DMS 273 (cell line): ENCODE data around the gene ITIH3.

Source experiments
- DNase-seq: peaks from one replicate; lab custom pipeline; 2025; ENCODE audit not compliant: unreplicated experiment; lab: John Stamatoyannopoulos, UW

ITIH3 gene

GRCh38 chr3:52792961-52793695 is 1.5 kb upstream of the ITIH3 start:
- DNase-seq = peak; percentile 90

GRCh38 chr3:52793702-52794611 is 639 bp upstream of the ITIH3 start:
- peak; percentile 9 for DNase-seq

GRCh38 chr3:52795298-52795900 is 803 bp downstream of the ITIH3 start:
- DNase-seq = no peak

- no peak for DNase-seq
Observed at GRCh38 chr3:52796411-52796810, 1.8 kb downstream of the ITIH3 start.

- DNase-seq = no peak
Observed at GRCh38 chr3:52798376-52798977, 3.9 kb downstream of the ITIH3 start.

- peak; percentile 55 for DNase-seq
Observed at GRCh38 chr3:52798978-52799476, 4.4 kb downstream of the ITIH3 start.

- no peak for DNase-seq
Observed at GRCh38 chr3:52800079-52800478, 5.5 kb downstream of the ITIH3 start.

- DNase-seq = no peak
Observed at GRCh38 chr3:52801839-52802238, 7.2 kb downstream of the ITIH3 start.

- no peak for DNase-seq
Observed at GRCh38 chr3:52805270-52806039, 10.9 kb downstream of the ITIH3 start.

GRCh38 chr3:52809149-52809548 is 14.6 kb downstream of the ITIH3 start:
- DNase-seq = no peak

- no peak for DNase-seq
Observed at GRCh38 chr3:52809662-52810377, 15.2 kb downstream of the ITIH3 start.

- DNase-seq = no peak
Observed at GRCh38 chr3:52810923-52811322, 16.3 kb downstream of the ITIH3 start.

- DNase-seq = no peak
Observed at GRCh38 chr3:52811452-52812011, 16.9 kb downstream of the ITIH3 start.

- DNase-seq = no peak
Observed at GRCh38 chr3:52813810-52814209, 19.2 kb downstream of the ITIH3 start.

GRCh38 chr3:52816199-52816598 is 21.6 kb downstream of the ITIH3 start:
- DNase-seq = no peak

GRCh38 chr3:52816654-52817053 is 22.1 kb downstream of the ITIH3 start:
- DNase-seq = no peak

- DNase-seq = no peak
Observed at GRCh38 chr3:52817221-52817620, 22.6 kb downstream of the ITIH3 start.

GRCh38 chr3:52817860-52818259 is 23.3 kb downstream of the ITIH3 start:
- no peak for DNase-seq

GRCh38 chr3:52819936-52820335 is 25.3 kb downstream of the ITIH3 start:
- DNase-seq = peak; percentile 48
